Neural progenitor cell (in vitro differentiated cells): ENCODE results near the gene TAAR6. TPM values are rescaled to one million over a fixed set of nuclear protein-coding genes. Genes with fewer than 3 reads are reported as not detected.
"Not testable (repeated sequence)": the region's sequence is repeated elsewhere in the genome, so short reads cannot be mapped to it uniquely, and the experiment has no call there.

ENCODE experiments used
- DNase-seq: peaks from one replicate; pipeline ENCODE4 v3.0.0-alpha.2; 2016; ENCODE audit warnings: low spot score
- H2AFZ ChIP-seq: fragments of 200-600 bp; sonication (generic); replicated peaks from 2 replicates; pipeline ENCODE4 v1.6.1; 2016; ENCODE audit warnings: antibody characterized with exemption
- H3F3A ChIP-seq: fragments of 200-600 bp; sonication (generic); 2 replicates; pipeline ENCODE4 v1.6.1; 2016; ENCODE audit warnings: antibody characterized with exemption, low read depth
- H3K27ac ChIP-seq: fragments of 200-600 bp; sonication (generic); 2 replicates; pipeline ENCODE4 v1.5.1; 2016; ENCODE audit warnings: mild to moderate bottlenecking
- H3K27me3 ChIP-seq: fragments of 200-600 bp; sonication (generic); 2 replicates; pipeline ENCODE4 v1.6.1; 2016; ENCODE audit warnings: mild to moderate bottlenecking, moderate library complexity
- H3K36me3 ChIP-seq: fragments of 200-600 bp; sonication (generic); 2 replicates; pipeline ENCODE4 v1.5.1; 2016
- H3K4me1 ChIP-seq: fragments of 200-600 bp; sonication (generic); 2 replicates; pipeline ENCODE4 v1.6.1; 2016; ENCODE audit warnings: mixed run types
- H3K4me2 ChIP-seq: fragments of 200-600 bp; sonication (generic); 2 replicates; pipeline ENCODE4 v1.6.1; 2016
- H3K4me3 ChIP-seq: fragments of 200-600 bp; sonication (generic); 2 replicates; pipeline ENCODE4 v1.5.1; 2016
- H3K79me2 ChIP-seq: fragments of 200-600 bp; sonication (generic); 2 replicates; pipeline ENCODE4 v1.6.1; 2016; ENCODE audit warnings: low read depth
- H3K9ac ChIP-seq: fragments of 200-600 bp; sonication (generic); 2 replicates; pipeline ENCODE4 v1.6.1; 2016
- H3K9me3 ChIP-seq: fragments of 200-600 bp; sonication (generic); 2 replicates; pipeline ENCODE4 v1.5.1; 2016; ENCODE audit warnings: low read depth
- H4K20me1 ChIP-seq: fragments of 200-600 bp; sonication (generic); 2 replicates; pipeline ENCODE4 v1.6.1; 2016; ENCODE audit warnings: low read depth
- H3K27ac Mint-ChIP-seq: 3 replicates; pipeline ENCODE4 v1.8.0; 2021; ENCODE audit warnings: mixed read lengths
- H3K27me3 Mint-ChIP-seq: 2 replicates; pipeline ENCODE4 v1.8.0; 2022; ENCODE audit warnings: low read depth, mild to moderate bottlenecking, inconsistent platforms, moderate library complexity, mixed read lengths; ENCODE audit not compliant: insufficient read depth
- H3K36me3 Mint-ChIP-seq: 3 replicates; pipeline ENCODE4 v1.8.0; 2021; ENCODE audit warnings: mixed read lengths
- H3K4me1 Mint-ChIP-seq: 3 replicates; pipeline ENCODE4 v1.8.0; 2021; ENCODE audit warnings: mixed read lengths
- H3K4me3 Mint-ChIP-seq: 3 replicates; pipeline ENCODE4 v1.8.0; 2021; ENCODE audit warnings: mild to moderate bottlenecking, moderate library complexity, mixed read lengths
- H3K9me3 Mint-ChIP-seq: 3 replicates; pipeline ENCODE4 v1.8.0; 2020; ENCODE audit warnings: mixed read lengths
- CTCF ChIP-seq: fragments of 200-600 bp; sonication (generic); IDR thresholded peaks from 2 replicates; pipeline ENCODE4 v1.5.1; 2017; ENCODE audit warnings: antibody characterized with exemption, mild to moderate bottlenecking
- EZH2 ChIP-seq: fragments of 200-600 bp; sonication (generic); IDR thresholded peaks from 2 replicates; pipeline ENCODE4 v1.6.1; 2017; ENCODE audit warnings: antibody characterized with exemption, mild to moderate bottlenecking, moderate library complexity
- EZH2phosphoT487 ChIP-seq: fragments of 200-600 bp; sonication (generic); IDR thresholded peaks from 2 replicates; pipeline ENCODE4 v1.6.1; 2017; ENCODE audit warnings: antibody characterized with exemption
- total RNA-seq: library from RNA; depleted of rRNA; stranded (reverse); fragments of >200 nt; gene quantifications from 2 replicates; pipeline ENCODE4 v1.2.3, GENCODE V29; 2015; ENCODE audit warnings: low replicate concordance

TAAR6 gene
- total RNA-seq, 1 donor from 2014 or later = not detected

GRCh38 chr6:132592855-132593254 lies 22.7 kb downstream of the TAAR6 start:
- Mint-ChIP-seq H3K4me3 (no peak overlapping the region), H3K27me3 (no peaks in the 10 kb centered on the region), H3K27ac (no peak overlapping the region), H3K4me1 (no peaks in the 10 kb centered on the region), H3K36me3 (no peaks in the 10 kb centered on the region), H3K9me3 (no peaks in the 10 kb centered on the region)
- H3K27me3 ChIP-seq = no peaks in the 10 kb centered on the region
- H3F3A ChIP-seq = no peaks in the 10 kb centered on the region
- no peak overlapping the region for H3K27ac ChIP-seq
- H3K79me2 ChIP-seq = no peaks in the 10 kb centered on the region
- no peak overlapping the region for H3K9ac ChIP-seq
- TF ChIP-seq CTCF (no peak), EZH2phosphoT487 (no peak), EZH2 (no peak)
- H2AFZ ChIP-seq = no peak overlapping the region
- no peak overlapping the region for H3K4me2 ChIP-seq
- H3K9me3 ChIP-seq = no peaks in the 10 kb centered on the region
- H4K20me1 ChIP-seq = no peaks in the 10 kb centered on the region
- no peak overlapping the region for H3K4me3 ChIP-seq
- no peak for DNase-seq
- H3K36me3 ChIP-seq = no peaks in the 10 kb centered on the region
- H3K4me1 ChIP-seq = no peaks in the 10 kb centered on the region

GRCh38 chr6:132596201-132596600 lies 26.1 kb downstream of the TAAR6 start:
- Histone ChIP-seq H2AFZ (no peak overlapping the region), H4K20me1 (no peaks in the 10 kb centered on the region), H3K27ac (no peak overlapping the region), H3F3A (no peaks in the 10 kb centered on the region), H3K4me2 (no peak overlapping the region), H3K4me3 (no peak overlapping the region), H3K79me2 (no peaks in the 10 kb centered on the region), H3K9me3 (no peaks in the 10 kb centered on the region), H3K27me3 (no peaks in the 10 kb centered on the region), H3K9ac (no peak overlapping the region), H3K4me1 (no peaks in the 10 kb centered on the region), H3K36me3 (no peaks in the 10 kb centered on the region)
- Mint-ChIP-seq H3K9me3 (no peaks in the 10 kb centered on the region), H3K4me3 (no peak overlapping the region), H3K4me1 (no peaks in the 10 kb centered on the region), H3K36me3 (no peaks in the 10 kb centered on the region), H3K27ac (no peak overlapping the region), H3K27me3 (no peaks in the 10 kb centered on the region)
- TF ChIP-seq EZH2phosphoT487 (no peak), CTCF (no peak), EZH2 (no peak)
- no peak for DNase-seq

- H3K27me3 Mint-ChIP-seq = no peaks in the 10 kb centered on the region
- H3K4me1 Mint-ChIP-seq = peaks cover 3% of the 10 kb centered on the region
- Histone ChIP-seq H3K79me2 (no peaks in the 10 kb centered on the region), H3K27me3 (no peaks in the 10 kb centered on the region), H3K4me3 (no peak overlapping the region), H3K9me3 (no peaks in the 10 kb centered on the region), H3K4me2 (no peak overlapping the region), H4K20me1 (no peaks in the 10 kb centered on the region), H3F3A (no peaks in the 10 kb centered on the region), H3K4me1 (no peaks in the 10 kb centered on the region), H3K27ac (no peak overlapping the region), H2AFZ (peak overlapping the region; percentile 69), H3K36me3 (no peaks in the 10 kb centered on the region), H3K9ac (no peak overlapping the region)
- H3K4me3 Mint-ChIP-seq = no peak overlapping the region
- no peaks in the 10 kb centered on the region for H3K9me3 Mint-ChIP-seq
- DNase-seq = peak; percentile 53
- TF ChIP-seq CTCF (peak; percentile 56), EZH2phosphoT487 (no peak)
- no peak overlapping the region for H3K27ac Mint-ChIP-seq
- no peaks in the 10 kb centered on the region for H3K36me3 Mint-ChIP-seq
Observed at GRCh38 chr6:132598473-132598872, 28.4 kb downstream of the TAAR6 start.

- not testable (repeated sequence) for H3K9me3 ChIP-seq, H3F3A ChIP-seq, DNase-seq, H3K27me3 ChIP-seq, H3K9me3 Mint-ChIP-seq, H3K36me3 ChIP-seq, H3K36me3 Mint-ChIP-seq, H3K9ac ChIP-seq, H3K4me2 ChIP-seq, H3K4me1 Mint-ChIP-seq, H3K27me3 Mint-ChIP-seq, H3K4me3 Mint-ChIP-seq, H2AFZ ChIP-seq, H3K4me1 ChIP-seq, H3K4me3 ChIP-seq, H4K20me1 ChIP-seq, H3K79me2 ChIP-seq, H3K27ac ChIP-seq, H3K27ac Mint-ChIP-seq
Observed at GRCh38 chr6:132600900-132601299, 30.8 kb downstream of the TAAR6 start.
